Activated CD8-positive, alpha-beta memory T cell treated with anti-CD3 and anti-CD28 coated beads, Interleukin-2, amount 50 U/mL, for 24 hours (primary cell): ENCODE measurements around the gene NR3C1.
"Not testable (repeated sequence)": the region's sequence is repeated elsewhere in the genome, so short reads cannot be mapped to it uniquely, and the experiment has no call there.

ENCODE experiments used
- DNase-seq: peaks from one replicate; pipeline ENCODE4 v3.0.0-alpha.2; 2020; ENCODE audit errors: extremely low read depth

Gene NR3C1

DNA sequence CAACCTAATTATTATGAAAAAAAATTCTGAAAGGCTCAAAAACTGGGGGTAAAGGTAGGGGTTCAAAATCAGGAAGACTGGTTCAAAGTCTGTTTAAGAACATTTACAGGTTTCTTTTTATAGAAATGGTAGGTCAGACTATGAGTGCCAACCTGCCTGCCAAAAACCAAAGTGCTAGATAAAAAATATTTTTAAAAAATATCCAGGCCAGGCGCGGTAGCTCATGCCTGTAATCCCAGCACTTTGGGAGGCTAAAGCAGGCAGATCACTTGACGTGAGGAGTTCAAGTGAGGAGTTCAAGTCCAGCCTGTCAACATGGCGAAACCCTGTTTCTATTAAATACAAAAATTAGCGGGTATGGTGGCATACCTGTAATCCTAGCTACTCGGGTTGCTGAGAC, 67.0 kb downstream of the NR3C1 start:
- DNase-seq: no peak

DNA sequence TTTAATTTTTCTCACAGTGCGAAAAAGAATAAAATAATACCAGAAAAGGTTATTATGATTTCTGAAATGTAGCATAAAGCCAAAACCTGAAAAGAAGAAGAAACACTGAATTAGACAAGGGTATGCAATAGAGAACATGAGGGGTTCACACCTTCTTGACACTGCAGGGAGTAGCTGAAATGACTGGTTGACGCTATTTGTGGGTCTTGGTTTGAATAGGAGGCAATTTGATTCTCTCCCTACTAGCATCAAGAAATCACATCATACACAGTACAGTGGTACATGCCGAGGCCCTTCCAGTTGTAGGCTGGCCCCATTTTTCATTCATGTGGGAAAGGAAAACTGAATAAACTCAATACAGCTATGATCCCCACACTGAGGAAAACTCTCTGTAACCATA, 68.6 kb downstream of the NR3C1 start:
- no peak for DNase-seq

DNA sequence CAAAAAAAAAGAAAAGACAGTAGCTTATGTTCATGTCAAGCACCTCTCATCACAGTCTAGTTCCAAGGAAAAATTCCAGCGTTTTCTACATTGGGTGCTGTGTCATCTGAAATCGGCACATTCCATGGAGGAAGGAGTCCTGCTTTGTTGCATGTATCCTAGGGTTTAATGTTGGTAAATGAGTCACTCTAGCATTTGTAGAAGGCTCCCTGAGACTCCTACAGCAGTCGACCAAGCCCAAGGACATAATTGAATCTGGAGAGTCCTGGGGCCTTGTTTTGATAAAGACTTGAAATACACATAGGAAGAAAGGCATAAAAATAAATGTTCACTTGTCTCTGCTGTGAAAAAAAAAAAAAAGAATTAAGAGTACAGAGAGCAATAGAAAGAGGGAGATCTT, 69.1 kb downstream of the NR3C1 start:
- not testable (repeated sequence) for DNase-seq

DNA sequence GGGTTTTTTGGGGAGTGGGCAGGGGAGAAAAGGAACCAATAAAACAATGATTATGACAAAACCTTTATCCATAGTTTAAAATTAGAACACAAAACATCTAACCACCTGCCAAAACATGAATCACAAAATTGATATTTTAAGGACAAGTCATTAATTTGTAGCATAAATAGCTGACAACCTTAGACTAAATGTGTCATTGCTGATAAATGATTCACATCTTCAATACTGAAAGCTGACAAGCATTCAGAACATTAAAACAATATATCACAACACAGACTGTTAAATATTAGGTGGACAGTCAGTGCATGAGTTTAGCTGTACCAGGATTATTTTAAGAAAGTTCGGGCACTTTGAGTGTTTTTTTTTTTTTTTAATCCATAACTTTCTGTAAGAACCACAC, 71.5 kb downstream of the NR3C1 start:
- no peak for DNase-seq

DNA sequence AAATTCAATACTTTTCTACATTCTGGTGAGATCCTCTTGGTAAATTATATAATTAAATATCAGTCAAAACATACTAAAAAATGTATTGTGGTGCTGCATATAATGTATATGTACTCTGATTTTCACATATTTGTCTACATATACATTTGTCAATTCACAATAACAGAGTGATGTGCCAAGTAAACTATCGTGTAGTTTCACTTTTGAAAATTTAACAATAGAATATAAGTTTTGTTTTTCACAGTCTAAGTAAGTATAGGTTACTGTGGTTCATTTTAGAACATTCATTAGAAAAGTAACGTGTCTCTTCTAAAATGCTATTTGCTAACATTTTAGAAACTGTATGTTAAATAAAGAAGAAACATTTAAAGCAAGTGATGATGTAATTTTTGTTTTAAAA, 73.6 kb downstream of the NR3C1 start:
- no peak for DNase-seq

DNA sequence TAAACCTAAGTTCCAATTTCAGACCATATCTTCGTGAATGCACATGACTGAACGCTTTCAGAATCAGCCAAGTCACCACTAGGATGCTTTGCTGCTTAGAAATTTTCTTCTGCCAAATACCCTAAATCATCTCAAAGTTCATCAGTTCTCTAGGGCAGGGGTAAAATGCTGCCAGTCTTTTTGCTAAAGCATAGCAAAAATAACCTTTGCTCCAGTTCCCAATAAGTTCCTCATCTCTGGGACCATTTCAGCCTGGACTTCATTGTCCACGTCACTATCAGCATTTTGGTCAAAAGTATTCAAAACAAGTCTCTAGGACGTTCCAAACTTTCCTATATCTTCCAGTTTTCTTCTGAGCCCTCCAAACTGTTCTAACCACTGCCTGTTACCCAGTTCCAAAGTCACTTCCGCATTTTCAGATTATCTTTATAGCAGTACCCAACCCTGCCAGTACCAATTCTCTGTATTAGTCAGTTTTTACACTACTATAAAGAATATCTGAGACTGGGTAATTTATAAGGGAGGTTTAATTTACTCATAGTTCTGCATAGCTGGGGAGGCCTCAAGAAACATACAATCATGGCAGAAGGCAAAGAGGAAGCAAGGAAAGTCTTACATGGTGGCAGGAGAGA, 74.8 kb downstream of the NR3C1 start:
- no peak for DNase-seq

DNA sequence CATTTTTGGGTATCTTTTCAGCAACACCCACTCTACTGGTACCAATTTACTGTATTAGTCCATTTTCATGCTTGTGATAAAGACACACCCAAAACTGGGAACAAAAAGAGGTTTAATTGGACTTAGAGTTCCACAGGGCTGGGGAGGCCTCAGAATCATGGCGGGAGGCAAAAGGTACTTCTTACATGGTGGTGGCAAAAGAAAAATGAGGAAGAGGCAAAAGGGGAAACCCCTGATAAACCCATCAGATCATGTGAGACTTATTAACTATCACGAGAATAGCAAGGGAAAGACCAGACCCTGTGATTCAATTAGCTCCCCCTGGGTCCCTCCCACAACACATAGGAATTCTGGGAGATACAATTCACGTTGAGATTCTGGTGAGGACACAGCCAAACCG, 78.4 kb downstream of the NR3C1 start:
- not testable (repeated sequence) for DNase-seq

DNA sequence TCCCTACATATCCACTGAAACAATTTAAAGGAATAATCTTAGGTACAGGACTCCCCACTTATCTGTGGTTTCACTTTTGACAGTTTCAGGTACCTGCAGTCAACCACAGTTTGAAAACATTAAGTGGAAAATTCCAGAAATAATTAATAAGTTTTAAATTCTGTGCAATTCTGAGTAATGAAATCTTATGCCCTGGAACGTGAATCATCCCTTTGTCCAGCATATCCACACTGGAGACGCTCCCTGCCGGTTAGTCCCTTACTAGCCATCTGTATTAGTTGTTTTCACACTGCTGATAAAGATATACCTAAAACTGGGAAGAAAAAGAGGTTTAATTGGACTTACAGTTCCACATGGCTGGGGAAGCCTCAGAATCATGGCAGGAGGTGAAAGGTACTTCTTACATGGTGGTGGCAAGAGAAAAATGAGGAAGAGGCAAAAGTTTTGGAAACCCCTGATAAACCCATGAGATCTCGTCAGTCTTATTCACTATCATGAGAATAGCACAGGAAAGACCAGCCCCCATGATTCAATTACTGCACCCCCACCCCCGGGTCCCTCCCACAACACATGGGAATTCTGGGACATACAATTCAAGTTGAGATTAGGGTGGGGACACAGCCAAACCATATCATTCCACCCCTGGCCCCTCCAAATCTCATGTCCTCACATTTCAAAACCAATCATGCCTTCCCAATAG, 80.4 kb downstream of the NR3C1 start:
- DNase-seq: not testable (repeated sequence)

DNA sequence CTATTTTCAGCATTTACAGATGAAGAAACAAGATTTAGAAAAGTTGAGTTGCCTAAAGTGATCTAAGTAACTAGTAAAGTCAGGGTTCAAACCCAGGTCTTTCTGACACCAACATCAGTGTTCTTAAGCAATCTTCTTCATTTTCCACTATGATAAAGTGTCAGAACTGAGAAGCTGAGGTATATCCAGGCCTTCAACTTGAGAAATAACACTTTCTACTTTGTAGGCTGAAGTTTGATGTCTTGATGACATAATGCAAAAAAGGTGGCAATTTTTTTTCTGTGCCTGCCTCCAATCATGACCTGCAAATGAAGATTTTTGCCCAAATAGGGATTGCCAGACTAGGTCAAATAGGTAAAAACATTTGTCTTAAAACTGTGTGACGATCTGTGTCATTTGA, 81.3 kb downstream of the NR3C1 start:
- no peak for DNase-seq

DNA sequence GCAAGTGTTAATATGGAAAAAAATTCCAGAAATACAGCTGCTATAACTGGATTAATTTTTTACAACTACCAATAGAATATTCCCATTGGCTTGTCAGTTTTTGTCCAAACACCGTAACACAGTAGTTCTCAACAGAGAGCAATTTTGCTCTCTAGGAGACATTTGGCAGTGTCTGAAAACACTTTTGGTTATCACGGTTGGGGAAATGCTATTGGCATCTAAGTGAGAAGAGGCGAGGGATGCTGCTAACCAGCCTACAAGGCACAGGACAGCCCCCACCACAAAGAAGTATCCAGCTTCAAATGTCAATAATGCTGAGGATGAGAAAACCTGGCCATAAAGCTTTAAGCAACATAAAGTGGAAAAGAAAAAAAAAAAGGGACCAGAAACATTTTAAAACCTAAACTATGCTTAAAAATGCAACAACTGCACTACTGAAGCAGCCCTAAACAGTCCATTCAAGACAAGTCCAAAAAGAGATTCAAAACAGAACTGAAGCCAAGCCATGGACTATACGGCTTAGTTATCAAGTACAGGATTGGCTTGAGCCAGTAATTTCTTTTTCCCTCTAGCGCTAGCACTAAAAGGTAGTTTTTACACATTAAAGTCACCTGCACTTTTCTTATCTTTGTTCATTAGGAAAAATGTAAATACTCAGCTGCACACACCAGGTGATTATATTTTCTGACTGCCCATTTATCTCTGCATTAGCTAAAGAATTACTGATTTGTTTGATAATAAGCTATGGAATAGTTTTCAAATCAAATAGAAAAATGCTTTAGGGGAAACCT, 83.9 kb downstream of the NR3C1 start:
- no peak for DNase-seq

DNA sequence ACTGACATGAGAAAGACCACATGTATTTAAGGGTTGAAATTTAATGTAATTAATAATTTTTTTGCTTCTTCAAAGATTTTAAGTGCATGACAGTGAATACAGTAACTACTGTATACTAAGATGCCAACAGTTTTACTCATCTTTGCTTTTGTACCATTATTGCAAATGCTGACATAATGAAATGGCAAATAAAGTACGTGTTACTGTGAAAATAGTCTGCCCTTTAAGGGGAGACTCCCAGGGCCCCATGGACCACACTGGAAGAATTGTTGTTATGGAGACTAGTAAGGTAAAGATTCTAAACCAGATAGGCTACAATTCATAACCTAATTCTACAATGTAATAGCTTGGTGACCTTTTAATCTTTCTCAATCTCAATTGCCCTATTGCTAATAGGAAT, 84.7 kb downstream of the NR3C1 start:
- DNase-seq: no peak

DNA sequence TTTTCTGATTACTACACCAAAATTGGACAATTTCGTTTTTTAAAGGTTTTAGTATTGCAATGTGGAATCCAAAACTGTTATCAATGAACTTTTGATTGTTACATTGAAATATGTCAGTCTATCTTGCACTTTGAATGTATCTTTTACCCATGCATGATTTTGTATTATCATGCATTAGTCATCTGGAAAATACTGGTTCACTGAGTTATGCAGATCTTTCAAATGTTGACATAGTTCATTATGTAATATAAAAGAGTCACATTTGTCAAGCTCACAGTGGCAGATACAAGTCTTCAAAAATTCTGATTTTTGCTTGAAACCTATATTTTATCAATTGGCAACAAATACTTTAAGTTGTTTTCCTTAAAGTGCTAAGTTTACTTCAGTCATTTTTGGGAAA, 85.2 kb downstream of the NR3C1 start:
- DNase-seq: no peak

DNA sequence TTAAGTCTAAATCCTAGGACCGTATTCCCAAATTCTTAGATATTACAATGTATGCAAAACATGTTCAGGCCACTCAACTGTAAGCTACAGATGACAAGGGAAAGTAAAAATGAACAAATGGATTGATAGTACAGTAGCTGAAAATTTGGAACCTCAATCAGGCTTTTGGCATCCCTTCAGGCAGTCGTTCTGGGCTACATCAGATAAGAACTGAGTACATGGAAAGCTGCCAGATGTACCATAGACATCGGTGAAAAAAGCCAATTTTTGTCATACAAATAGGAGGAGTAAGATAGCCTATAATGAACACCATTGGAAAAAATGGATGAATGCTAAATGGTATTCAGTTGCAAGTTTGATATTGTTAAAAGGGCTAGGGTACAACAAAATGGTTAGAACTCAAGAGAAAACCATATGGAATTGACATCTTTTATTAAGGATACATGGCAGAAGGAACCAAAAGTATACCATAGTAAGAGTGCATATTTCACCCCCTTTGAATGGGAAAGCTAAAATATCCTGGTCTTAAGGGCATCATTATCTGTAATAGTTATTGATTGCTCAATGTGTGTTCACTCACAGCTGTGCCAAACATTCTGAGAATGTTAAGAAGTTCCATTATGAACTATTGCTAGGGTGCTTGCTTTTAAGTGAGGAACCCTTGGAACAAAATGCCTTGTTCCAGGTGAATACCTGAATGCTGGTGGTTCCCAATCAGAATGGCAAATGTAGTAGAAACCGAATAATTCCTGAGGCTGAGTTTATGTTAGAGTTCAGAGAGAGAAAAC, 86.4 kb downstream of the NR3C1 start:
- no peak for DNase-seq

DNA sequence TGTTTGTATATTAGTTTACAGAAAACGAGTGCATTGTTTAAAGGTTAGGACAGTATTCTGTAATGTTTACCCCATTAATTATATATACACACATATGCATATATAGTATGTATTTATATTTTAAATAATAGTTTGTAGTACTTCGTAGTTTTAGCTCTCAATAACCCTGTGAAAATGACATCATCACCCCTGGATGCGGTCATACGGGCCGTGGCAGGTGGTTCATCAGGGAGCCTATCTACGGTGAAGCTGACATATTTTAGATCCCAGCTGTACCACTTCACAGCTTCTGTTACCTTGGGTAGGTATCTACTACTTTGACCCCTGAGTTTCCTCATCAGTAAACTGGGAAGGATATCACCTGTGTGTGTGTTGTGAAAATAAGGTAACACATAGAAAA, 87.1 kb downstream of the NR3C1 start:
- no peak for DNase-seq

DNA sequence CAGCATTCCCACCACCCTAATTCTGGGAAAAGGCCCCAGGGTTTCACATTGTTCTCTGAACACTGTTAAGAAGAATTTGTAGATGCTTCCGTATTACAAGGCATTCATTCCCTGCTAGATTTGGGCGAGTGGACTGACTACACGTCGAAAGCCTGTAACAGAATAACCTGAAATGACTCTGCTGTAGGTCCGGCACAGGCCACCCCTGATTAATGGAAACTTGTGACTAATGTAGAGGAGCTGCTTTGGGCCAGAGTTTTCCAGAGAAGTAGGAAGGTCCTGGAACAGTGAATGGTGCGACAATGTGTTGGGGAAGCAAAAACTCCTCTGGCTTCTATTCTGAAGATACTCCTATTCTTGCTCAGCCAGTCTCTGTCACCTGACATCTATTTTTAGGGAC, 87.6 kb downstream of the NR3C1 start:
- no peak for DNase-seq

DNA sequence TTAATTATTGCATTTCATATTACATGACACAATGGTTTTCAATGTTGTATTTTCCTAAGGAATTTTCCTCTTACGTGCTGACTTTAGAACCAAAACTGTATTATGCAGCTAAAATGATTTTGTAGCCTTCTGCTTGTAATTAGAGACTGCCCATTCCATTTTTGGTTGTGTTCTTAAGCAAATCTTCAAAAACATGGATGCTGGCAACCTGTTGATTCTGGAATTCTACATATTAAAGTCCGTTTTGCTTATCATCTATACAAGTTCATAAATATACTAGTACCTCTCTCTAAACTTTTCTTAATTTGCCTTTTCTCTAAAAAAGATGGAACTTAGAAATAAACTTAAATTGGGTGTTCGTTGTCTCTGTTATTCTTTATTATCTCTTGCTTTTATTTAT, 88.3 kb downstream of the NR3C1 start:
- no peak for DNase-seq

DNA sequence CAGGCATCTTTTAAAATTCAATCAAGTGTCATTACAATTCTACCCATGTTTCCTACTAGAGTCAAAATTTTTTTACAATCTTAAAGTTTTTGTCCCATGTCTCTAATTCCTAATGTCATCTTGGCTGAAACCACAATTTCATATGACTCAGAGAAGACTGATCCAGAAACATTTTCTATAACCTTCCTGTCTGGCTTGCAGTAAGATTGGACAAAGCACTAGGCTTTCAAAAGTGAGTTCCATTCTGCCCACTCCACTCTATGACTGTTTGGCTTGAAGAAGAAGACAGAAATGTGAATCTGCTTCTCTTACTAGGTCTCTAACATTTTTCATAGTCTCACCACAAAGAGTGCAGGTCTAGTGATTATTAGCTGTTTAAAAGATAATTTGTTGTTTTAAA, 88.8 kb downstream of the NR3C1 start:
- no peak for DNase-seq

DNA sequence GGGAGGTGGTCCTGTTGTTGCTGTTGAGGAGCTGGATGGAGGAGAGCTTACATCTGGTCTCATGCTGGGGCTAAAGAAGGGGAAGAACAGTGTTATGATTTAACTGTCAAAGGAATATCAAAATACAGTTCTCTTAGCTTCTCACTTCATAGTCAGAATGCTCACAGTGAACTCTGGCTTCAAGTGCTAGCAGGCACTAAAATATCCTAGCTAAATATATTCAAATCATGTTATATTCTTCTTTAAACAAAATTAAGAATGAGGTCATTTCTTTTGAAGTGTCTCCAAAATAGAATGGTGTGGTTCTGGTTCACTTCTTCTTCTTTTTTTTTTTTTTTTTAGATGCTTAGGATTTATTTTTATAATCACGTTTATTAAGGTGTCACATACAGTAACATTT, 89.4 kb downstream of the NR3C1 start:
- DNase-seq: no peak

DNA sequence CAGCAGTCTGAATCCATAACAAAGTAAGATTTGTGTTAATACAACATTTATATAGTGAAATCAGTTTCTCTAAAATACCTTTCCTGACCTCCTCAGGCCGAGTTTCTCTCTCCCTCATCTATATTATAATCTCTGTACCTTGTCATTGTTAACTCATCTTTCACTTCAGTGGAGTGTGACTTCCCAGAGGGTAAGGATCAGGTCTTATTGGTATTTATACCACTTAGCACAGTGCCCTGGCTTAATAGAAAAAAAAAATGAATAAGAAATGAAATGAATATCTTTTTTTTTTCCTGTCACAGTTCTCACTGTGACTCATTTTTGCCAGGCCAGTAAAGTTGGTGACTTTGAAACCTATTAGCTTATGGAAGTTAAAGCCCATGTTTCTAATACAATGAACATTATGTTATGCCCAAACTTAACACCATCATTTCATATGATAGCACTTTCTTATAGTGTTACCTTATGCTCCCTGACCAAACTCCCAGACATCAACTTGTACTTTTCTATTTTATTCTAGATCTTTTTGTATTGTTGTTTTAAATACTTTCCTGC, 90.1 kb downstream of the NR3C1 start:
- DNase-seq: no peak

DNA sequence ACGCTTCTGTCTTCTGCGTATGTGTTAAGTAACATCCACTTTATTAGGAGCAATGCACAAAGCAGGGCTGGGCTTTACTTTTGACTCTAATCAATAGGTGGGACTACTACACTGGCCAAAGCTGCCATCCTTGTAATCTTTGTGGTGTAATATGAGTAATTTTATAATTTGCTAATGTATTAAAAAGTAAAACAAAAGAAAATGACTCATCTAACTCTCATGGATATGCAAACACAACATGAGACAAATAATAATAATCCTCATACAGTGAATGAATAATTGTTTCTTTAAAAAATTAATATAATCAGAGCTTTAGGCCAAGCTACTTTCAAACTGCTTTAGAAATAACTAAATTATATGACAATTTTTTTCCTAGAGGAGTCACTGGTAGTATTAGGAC, 90.7 kb downstream of the NR3C1 start:
- no peak for DNase-seq

DNA sequence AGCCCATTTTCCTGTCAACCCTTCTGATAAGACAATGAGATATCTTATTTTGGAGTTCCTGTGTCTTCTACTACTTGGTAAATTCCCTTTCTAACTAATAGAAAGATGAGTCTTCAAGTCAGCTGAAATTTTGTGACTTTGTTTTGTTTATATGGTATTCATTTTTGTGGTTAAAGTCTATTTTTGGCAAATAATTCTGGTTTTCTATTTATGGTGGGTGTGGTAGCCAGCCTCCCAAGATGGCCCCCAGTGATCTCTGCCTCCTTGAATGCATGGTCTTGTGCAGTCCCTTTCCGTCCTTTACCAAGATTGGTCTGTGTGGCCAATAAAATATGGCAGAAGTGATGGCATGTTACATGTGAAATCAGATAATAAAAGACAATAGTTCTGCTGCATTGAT, 91.5 kb downstream of the NR3C1 start:
- no peak for DNase-seq

DNA sequence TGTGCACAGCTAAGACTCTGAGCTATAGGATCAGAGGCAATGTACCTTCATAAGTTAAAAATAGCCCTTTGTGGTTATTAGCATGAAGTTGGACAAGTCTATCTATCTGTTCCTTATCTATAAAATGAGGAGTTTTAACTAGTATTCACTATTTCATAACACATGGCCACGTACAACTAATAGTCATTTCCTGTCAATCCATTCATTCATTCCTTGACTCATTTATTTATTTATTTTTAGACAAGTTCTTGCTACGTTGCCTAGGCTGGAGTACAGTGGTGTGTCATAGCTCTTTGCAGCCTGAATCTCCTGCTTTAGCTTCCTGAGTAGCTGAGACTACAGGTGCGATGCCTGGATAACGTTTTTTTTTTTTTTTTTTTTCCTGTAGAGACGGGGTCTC, 92.1 kb downstream of the NR3C1 start:
- DNase-seq: no peak
